ENCODE measurements around the gene TNFRSF18.
"Not testable (repeated sequence)": the region's sequence is repeated elsewhere in the genome, so short reads cannot be mapped to it uniquely, and the experiment has no call there.

The TNFRSF18 gene

GRCh38 chr1:1195726-1196125, 10.7 kb downstream of the TNFRSF18 start:
- not testable (repeated sequence) for DNase-seq

- no peak for DNase-seq
These were observed 11.7 kb downstream of the TNFRSF18 start for GRCh38 chr1:1194723-1195122.

- DNase-seq = no peak
These were observed 14.7 kb downstream of the TNFRSF18 start for GRCh38 chr1:1191734-1192133.

GRCh38 chr1:1189111-1189510, 17.3 kb downstream of the TNFRSF18 start:
- DNase-seq = no peak

GRCh38 chr1:1187938-1188337, 18.5 kb downstream of the TNFRSF18 start:
- DNase-seq = no peak

GRCh38 chr1:1185101-1185765, 21.2 kb downstream of the TNFRSF18 start:
- no peak for DNase-seq

- no peak for DNase-seq
These were observed 22.3 kb downstream of the TNFRSF18 start for GRCh38 chr1:1183833-1184775.

GRCh38 chr1:1183221-1183747, 23.1 kb downstream of the TNFRSF18 start:
- no peak for DNase-seq

- DNase-seq = no peak
These were observed 23.7 kb downstream of the TNFRSF18 start for GRCh38 chr1:1182491-1183220.

- DNase-seq = no peak
These were observed 24.4 kb downstream of the TNFRSF18 start for GRCh38 chr1:1181938-1182410.

GRCh38 chr1:1181129-1181937, 25.1 kb downstream of the TNFRSF18 start:
- DNase-seq = no peak

- DNase-seq = no peak
These were observed 26.2 kb downstream of the TNFRSF18 start for GRCh38 chr1:1179983-1180861.

GRCh38 chr1:1179346-1179982, 26.9 kb downstream of the TNFRSF18 start:
- DNase-seq = no peak

- DNase-seq = no peak
These were observed 27.5 kb downstream of the TNFRSF18 start for GRCh38 chr1:1178794-1179331.

- no peak for DNase-seq
These were observed 28.8 kb downstream of the TNFRSF18 start for GRCh38 chr1:1177452-1178206.

GRCh38 chr1:1176931-1177330, 29.5 kb downstream of the TNFRSF18 start:
- DNase-seq = no peak

GRCh38 chr1:1176063-1176761, 30.2 kb downstream of the TNFRSF18 start:
- peak; percentile 51 for DNase-seq

- peak; percentile 79 for DNase-seq
These were observed 30.9 kb downstream of the TNFRSF18 start for GRCh38 chr1:1175221-1176062.

Measured in NCI-H1105 (cell line).